Stimulated activated naive CD8-positive, alpha-beta T cell treated with anti-CD3 and anti-CD28 coated beads, Interleukin-15, amount 100 ng/mL, for 72 hours (primary cell): ENCODE data around the gene PAM16.

Experiments used
- ATAC-seq: fragments of 150-1000 bp; cut with Tn5 transposase; 2 replicates; pipeline ENCODE4 v1.10.0; 2021; ENCODE audit warnings: mild to moderate bottlenecking, moderate library complexity
- DNase-seq, 2 donors: peaks; one replicate each; pipeline ENCODE4 v3.0.0; 2021 to 2022
- H3K27ac Mint-ChIP-seq, 2 donors: one replicate each; pipeline ENCODE4 v1.8.0; 2022; ENCODE audit warnings: mild to moderate bottlenecking in 2 of 2, mixed read lengths in 2 of 2, moderate library complexity in 2 of 2
- H3K27me3 Mint-ChIP-seq: one replicate; pipeline ENCODE4 v1.8.0; 2022; ENCODE audit warnings: mixed read lengths
- H3K4me1 Mint-ChIP-seq: one replicate; pipeline ENCODE4 v1.8.0; 2022; ENCODE audit warnings: mild to moderate bottlenecking, mixed read lengths
- H3K4me3 Mint-ChIP-seq, 2 donors: one replicate each; pipeline ENCODE4 v1.8.0; 2022; ENCODE audit warnings: mild to moderate bottlenecking in 2 of 2, mixed read lengths in 2 of 2, moderate library complexity in 1 of 2
- H3K9me3 Mint-ChIP-seq, 2 donors: one replicate each; pipeline ENCODE4 v1.8.0; 2022; ENCODE audit warnings: mixed read lengths in 2 of 2

Gene PAM16

GRCh38 chr16:4324492-4325252, 26.4 kb downstream of the PAM16 start:
- Mint-ChIP-seq H3K27ac (no peak overlapping the region), H3K4me3 (no peak overlapping the region), H3K4me1 (peaks cover 13% of the 10 kb centered on the region), H3K27me3 (peaks cover 8% of the 10 kb centered on the region), H3K9me3 (no peaks in the 10 kb centered on the region)
- no peak for ATAC-seq
- no peak for DNase-seq

GRCh38 chr16:4323845-4324488, 27.2 kb downstream of the PAM16 start:
- DNase-seq: no peak
- ATAC-seq: no peak
- Mint-ChIP-seq H3K4me3 (no peak overlapping the region), H3K27me3 (peaks cover 8% of the 10 kb centered on the region), H3K27ac (no peak overlapping the region), H3K4me1 (peaks cover 20% of the 10 kb centered on the region), H3K9me3 (no peaks in the 10 kb centered on the region)

GRCh38 chr16:4323071-4323844, 27.9 kb downstream of the PAM16 start:
- peaks cover 21% of the 10 kb centered on the region for H3K4me1 Mint-ChIP-seq
- H3K4me3 Mint-ChIP-seq: no peak overlapping the region
- ATAC-seq (no peak), DNase-seq (no peak)
- H3K27ac Mint-ChIP-seq: no peak overlapping the region
- H3K27me3 Mint-ChIP-seq: peaks cover 12% of the 10 kb centered on the region
- no peaks in the 10 kb centered on the region for H3K9me3 Mint-ChIP-seq

- no peak overlapping the region for H3K27ac Mint-ChIP-seq
- H3K9me3 Mint-ChIP-seq: no peaks in the 10 kb centered on the region
- peaks cover 17% of the 10 kb centered on the region for H3K27me3 Mint-ChIP-seq
- no peak overlapping the region for H3K4me3 Mint-ChIP-seq
- H3K4me1 Mint-ChIP-seq: peaks cover 21% of the 10 kb centered on the region
- ATAC-seq (no peak), DNase-seq (no peak)
These were observed 28.7 kb downstream of the PAM16 start for GRCh38 chr16:4322121-4323052.

- Mint-ChIP-seq H3K27ac (no peak overlapping the region), H3K4me3 (no peak overlapping the region)
- ATAC-seq: no peak
These were observed 29.6 kb downstream of the PAM16 start for GRCh38 chr16:4321286-4322120.

DNA sequence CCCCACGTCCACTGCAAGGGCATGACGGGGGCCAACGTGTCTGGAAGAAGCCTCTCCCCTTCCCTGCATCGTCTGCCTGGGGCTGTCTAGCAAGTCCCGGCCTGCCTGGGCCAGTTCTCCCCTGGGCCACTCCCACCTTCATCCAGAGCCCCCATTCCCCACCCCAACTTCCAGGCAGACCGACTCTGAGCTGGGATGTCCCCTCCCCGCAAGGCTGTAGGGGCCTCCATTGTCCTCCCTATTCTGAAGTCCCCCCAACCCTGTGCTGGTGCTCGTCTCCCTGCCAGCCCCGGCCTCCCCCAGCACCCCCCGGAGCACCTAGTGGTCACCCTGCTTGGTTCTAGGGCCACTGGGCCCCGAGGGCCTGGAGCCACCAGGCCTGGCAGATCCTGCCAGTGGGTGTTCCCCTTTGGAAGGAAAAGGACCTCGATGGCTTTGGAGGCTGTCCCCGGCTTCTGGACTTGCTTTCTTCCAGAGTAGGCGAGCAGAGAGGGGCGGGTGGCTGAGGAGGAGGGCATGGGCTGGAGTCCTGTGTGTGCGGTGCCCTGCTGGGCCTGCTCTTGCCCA, 30.5 kb downstream of the PAM16 start:
- no peaks in the 10 kb centered on the region for H3K9me3 Mint-ChIP-seq
- H3K4me3 Mint-ChIP-seq: no peak overlapping the region
- ATAC-seq (no peak), DNase-seq (no peak)
- H3K27me3 Mint-ChIP-seq: peaks cover 28% of the 10 kb centered on the region
- no peak overlapping the region for H3K27ac Mint-ChIP-seq
- peaks cover 21% of the 10 kb centered on the region for H3K4me1 Mint-ChIP-seq

More at GRCh38 chr16:4321286-4322120, 29.6 kb downstream of the PAM16 start:
- H3K27me3 Mint-ChIP-seq: peaks cover 26% of the 10 kb centered on the region
- peaks cover 21% of the 10 kb centered on the region for H3K4me1 Mint-ChIP-seq
- DNase-seq: no peak
- H3K9me3 Mint-ChIP-seq: no peaks in the 10 kb centered on the region

DNA sequence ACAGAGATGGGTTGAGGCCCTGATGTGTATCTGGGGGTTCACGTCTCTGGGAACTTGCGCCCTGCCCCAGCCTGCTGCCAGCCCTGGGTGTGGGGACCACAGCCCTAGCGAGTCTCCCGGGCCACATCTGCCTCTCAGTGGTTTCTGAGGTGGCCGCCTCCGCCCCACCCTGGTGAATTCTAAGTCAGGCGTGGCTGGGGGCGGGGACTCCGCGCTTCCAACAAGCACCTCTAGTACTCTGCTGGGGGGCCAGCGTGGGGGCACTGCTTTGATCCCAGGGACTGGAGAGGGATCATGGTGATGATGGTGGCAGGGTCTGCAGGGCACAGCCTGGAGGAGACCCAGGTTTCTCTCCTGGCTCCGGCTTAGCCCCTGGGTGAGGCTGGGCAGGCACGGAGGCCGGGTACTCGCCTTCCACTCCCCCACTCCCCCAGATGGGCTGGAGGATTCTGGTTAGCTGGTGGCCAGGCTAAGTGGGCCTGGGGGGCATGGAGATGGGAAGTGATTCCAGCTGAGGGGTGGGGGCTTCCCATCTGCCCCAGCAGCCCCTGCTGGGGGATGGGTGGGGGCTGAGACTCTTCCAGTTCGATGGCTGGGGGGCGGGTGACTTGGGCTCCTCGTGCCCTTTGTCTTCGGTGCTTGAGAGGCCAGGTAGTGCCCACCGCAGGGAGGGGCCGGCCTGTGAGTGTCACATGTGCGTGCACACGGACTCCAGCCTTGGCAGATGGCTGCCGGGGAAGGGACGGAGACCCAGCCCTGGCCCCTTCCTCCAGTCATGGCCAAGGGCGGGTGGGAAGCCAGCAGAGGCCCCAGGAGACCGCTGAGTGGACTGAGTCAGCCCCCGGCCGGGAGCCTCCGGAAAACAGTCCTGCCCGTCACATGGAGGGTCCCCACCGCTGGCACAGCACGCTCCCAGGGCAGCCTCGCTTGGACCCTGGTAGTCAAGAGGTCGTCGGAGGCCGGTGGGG, 31.4 kb downstream of the PAM16 start:
- DNase-seq (peak; percentile 67 to 76), ATAC-seq (peak; percentile 83)
- no peaks in the 10 kb centered on the region for H3K9me3 Mint-ChIP-seq
- H3K27me3 Mint-ChIP-seq: peaks cover 33% of the 10 kb centered on the region
- H3K4me3 Mint-ChIP-seq: no peak overlapping the region
- H3K27ac Mint-ChIP-seq: no peak overlapping the region
- peaks cover 26% of the 10 kb centered on the region for H3K4me1 Mint-ChIP-seq

DNA sequence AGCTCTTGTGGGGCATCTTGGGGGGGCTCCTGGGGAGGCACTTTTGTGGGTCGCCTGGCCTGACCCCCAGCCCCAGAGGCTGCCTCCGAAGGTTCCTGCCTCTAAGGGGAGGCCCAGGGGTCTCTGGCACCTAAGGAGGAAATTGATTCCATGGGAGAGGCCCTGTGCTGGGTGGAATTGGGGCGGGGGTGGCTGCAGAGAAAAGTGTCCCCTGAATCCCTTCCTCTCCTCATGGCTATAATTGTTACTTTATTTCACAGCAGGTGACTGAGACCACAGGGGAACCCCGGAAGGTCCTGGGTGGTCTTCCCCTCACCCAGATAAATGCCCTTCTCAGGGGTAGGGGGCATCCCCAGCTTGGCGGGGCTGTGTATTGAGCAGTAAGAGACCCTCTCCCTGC, 32.2 kb downstream of the PAM16 start:
- Mint-ChIP-seq H3K9me3 (no peaks in the 10 kb centered on the region), H3K4me3 (no peak overlapping the region), H3K4me1 (peaks cover 33% of the 10 kb centered on the region), H3K27ac (no peak overlapping the region), H3K27me3 (peaks cover 41% of the 10 kb centered on the region)
- ATAC-seq (no peak), DNase-seq (no peak)

DNA sequence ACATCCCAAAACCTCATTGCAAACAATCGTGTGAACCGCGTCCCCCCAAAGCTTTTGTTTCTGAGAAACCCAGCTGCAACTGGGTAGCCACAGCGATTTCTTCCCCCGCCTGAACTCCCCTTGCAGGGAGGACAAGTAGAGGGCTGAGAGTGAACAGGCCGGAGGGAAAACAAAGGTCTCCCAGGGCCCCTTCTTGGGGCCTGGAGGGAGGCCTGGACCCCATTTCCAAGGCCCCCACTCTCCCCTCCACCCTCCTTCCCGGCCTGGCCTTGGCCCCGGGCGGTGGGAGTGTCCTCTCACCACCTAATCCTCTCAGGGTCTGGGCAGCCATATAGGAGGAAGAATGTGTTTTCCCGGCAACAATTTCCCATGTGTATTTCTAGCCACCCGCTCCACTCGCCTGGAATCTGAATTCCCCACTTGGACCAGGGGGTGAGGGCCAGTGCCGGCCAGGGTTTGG, 32.6 kb downstream of the PAM16 start:
- no peak overlapping the region for H3K27ac Mint-ChIP-seq
- peaks cover 45% of the 10 kb centered on the region for H3K27me3 Mint-ChIP-seq
- DNase-seq (no peak), ATAC-seq (no peak)
- no peaks in the 10 kb centered on the region for H3K9me3 Mint-ChIP-seq
- H3K4me1 Mint-ChIP-seq: peaks cover 36% of the 10 kb centered on the region
- no peak overlapping the region for H3K4me3 Mint-ChIP-seq

GRCh38 chr16:4317532-4318450, 33.3 kb downstream of the PAM16 start:
- Mint-ChIP-seq H3K4me3 (no peak overlapping the region), H3K27me3 (peaks cover 45% of the 10 kb centered on the region), H3K9me3 (no peaks in the 10 kb centered on the region), H3K27ac (peak overlapping the region in 1 of 2 donors; percentile 65), H3K4me1 (peaks cover 36% of the 10 kb centered on the region)
- DNase-seq: no peak
- no peak for ATAC-seq

DNA sequence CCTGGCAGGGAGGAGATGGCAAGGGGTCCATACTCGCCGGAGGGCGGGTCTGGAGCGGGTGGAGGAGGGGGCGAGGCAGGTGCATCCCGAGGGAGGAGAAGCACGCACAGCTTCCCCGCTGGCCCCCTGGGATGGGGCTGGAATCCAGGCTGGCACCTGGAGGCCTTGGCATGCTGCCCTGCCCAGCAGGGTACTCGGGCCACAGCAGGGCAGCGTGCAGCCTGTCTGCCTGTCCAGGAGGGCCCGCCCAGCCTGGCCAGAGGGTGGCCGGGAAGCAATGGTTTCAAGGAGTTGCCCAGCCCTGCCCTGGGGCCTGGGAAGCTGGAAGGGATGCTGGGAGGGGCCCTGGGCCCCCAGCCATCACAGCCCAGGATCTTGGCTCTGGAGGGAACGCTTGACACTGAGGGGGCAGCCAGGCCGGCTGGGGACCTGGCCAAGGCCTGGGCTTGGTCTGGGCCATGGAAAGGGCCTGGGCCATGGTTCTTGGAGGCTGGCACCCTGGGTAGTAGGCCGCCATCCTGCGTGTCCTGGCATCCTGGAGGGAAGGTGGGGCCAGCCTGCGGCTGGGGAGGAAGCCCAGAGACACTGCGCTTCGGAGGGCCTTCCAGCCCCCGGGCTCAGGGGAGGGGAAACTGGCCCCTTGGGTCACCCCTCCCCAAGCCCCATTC, 34.1 kb downstream of the PAM16 start:
- peaks cover 45% of the 10 kb centered on the region for H3K27me3 Mint-ChIP-seq
- no peak for DNase-seq
- H3K4me1 Mint-ChIP-seq: peaks cover 36% of the 10 kb centered on the region
- no peak for ATAC-seq
- no peak overlapping the region for H3K27ac Mint-ChIP-seq
- no peaks in the 10 kb centered on the region for H3K9me3 Mint-ChIP-seq
- peak overlapping the region in 1 of 2 donors; percentile 69 for H3K4me3 Mint-ChIP-seq
